Raji (cell line): ENCODE data around the gene HOMER1.

Experiments used
- POLR2A ChIP-seq: IDR thresholded peaks from 2 replicates; pipeline ENCODE4 v1.6.1; 2011; ENCODE audit warnings: low read depth, low read length, control low read depth; ENCODE audit not compliant: insufficient read depth

The HOMER1 gene

GRCh38 chr5:79505138-79505537 is 8.8 kb downstream of the HOMER1 start:
- no peak for TF ChIP-seq POLR2A

- no peak for TF ChIP-seq POLR2A
These were observed 10.0 kb downstream of the HOMER1 start for GRCh38 chr5:79503794-79504495.

- no peak for TF ChIP-seq POLR2A
These were observed 14.2 kb downstream of the HOMER1 start for GRCh38 chr5:79499640-79500273.

- no peak for TF ChIP-seq POLR2A
These were observed 18.6 kb downstream of the HOMER1 start for GRCh38 chr5:79495311-79495710.

GRCh38 chr5:79493596-79494345 is 20.2 kb downstream of the HOMER1 start:
- TF ChIP-seq POLR2A = no peak

GRCh38 chr5:79491690-79492317 is 22.1 kb downstream of the HOMER1 start:
- TF ChIP-seq POLR2A = no peak

GRCh38 chr5:79490323-79490936 is 23.5 kb downstream of the HOMER1 start:
- no peak for TF ChIP-seq POLR2A

- TF ChIP-seq POLR2A = no peak
These were observed 24.2 kb downstream of the HOMER1 start for GRCh38 chr5:79489773-79490172.

- no peak for TF ChIP-seq POLR2A
These were observed 25.2 kb downstream of the HOMER1 start for GRCh38 chr5:79488775-79489174.

- no peak for TF ChIP-seq POLR2A
These were observed 25.9 kb downstream of the HOMER1 start for GRCh38 chr5:79488058-79488457.

GRCh38 chr5:79487251-79487650 is 26.7 kb downstream of the HOMER1 start:
- TF ChIP-seq POLR2A = no peak

GRCh38 chr5:79486116-79486515 is 27.8 kb downstream of the HOMER1 start:
- TF ChIP-seq POLR2A = no peak

GRCh38 chr5:79484731-79485130 is 29.2 kb downstream of the HOMER1 start:
- no peak for TF ChIP-seq POLR2A

- no peak for TF ChIP-seq POLR2A
These were observed 32.4 kb downstream of the HOMER1 start for GRCh38 chr5:79481574-79481973.

GRCh38 chr5:79480991-79481390 is 32.9 kb downstream of the HOMER1 start:
- no peak for TF ChIP-seq POLR2A
